Liver (tissue), 3 donors: ENCODE results near the gene FAM53B.

Experiments
- GABPA ChIP-seq, 2 donors: IDR thresholded peaks in 1 of 2; conservative IDR thresholded peaks in 1 of 2; 2 replicates each; pipeline ENCODE4 v1.6.1; 2016; ENCODE audit warnings: antibody characterized with exemption in 2 of 2, mild to moderate bottlenecking in 1 of 2, moderate library complexity in 1 of 2
- SP1 ChIP-seq: IDR thresholded peaks from 2 replicates; pipeline ENCODE4 v1.6.1; 2018; ENCODE audit warnings: antibody characterized with exemption, mild to moderate bottlenecking
- YY1 ChIP-seq: IDR thresholded peaks from 2 replicates; pipeline ENCODE4 v1.6.1; 2016; ENCODE audit warnings: antibody characterized with exemption, mild to moderate bottlenecking
- TF ChIP-seq, protein P1 (sequence below): fragments of 150-350 bp; IDR thresholded peaks from 2 replicates; pipeline ENCODE4 v1.5.1; 2017; ENCODE audit warnings: improper control_type of control experiment, low read depth, low read length; ENCODE audit not compliant: missing input control
- TF ChIP-seq, protein P2 (sequence below): IDR thresholded peaks from 2 replicates; pipeline ENCODE4 v1.6.1; 2016; ENCODE audit warnings: antibody characterized with exemption
- donor health status: healthy.
- donor health status: healthy.

DNA sequence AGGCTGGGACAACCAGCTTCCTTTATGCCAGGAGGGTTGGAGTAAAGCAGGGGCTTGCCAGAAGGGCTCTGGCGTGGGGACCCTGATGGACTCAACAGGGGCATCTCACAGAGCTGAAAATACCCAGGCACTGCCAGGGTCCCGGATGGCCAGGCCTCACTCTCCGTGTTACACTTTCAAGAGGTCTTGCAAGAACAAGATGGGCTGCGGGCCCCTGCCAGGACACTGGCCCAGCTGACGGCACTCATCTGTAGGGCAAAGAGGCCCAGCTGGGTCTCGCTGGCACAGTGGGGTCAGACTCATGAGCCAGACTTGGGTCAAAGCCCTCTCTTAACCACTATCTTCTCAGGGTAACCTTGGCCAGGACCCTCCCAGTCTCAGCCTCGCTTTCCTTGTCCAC is 90.9 kb downstream of the FAM53B start:
- TF ChIP-seq, protein P1, sequence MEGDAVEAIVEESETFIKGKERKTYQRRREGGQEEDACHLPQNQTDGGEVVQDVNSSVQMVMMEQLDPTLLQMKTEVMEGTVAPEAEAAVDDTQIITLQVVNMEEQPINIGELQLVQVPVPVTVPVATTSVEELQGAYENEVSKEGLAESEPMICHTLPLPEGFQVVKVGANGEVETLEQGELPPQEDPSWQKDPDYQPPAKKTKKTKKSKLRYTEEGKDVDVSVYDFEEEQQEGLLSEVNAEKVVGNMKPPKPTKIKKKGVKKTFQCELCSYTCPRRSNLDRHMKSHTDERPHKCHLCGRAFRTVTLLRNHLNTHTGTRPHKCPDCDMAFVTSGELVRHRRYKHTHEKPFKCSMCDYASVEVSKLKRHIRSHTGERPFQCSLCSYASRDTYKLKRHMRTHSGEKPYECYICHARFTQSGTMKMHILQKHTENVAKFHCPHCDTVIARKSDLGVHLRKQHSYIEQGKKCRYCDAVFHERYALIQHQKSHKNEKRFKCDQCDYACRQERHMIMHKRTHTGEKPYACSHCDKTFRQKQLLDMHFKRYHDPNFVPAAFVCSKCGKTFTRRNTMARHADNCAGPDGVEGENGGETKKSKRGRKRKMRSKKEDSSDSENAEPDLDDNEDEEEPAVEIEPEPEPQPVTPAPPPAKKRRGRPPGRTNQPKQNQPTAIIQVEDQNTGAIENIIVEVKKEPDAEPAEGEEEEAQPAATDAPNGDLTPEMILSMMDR = no peak
- TF ChIP-seq GABPA (IDR thresholded peaks at IDR 0.05 in 1 of 2, conservative IDR thresholded peaks at IDR 0.05 in 1 of 2) (no peak), YY1 (no peak), SP1 (no peak)
- TF ChIP-seq, protein P2, sequence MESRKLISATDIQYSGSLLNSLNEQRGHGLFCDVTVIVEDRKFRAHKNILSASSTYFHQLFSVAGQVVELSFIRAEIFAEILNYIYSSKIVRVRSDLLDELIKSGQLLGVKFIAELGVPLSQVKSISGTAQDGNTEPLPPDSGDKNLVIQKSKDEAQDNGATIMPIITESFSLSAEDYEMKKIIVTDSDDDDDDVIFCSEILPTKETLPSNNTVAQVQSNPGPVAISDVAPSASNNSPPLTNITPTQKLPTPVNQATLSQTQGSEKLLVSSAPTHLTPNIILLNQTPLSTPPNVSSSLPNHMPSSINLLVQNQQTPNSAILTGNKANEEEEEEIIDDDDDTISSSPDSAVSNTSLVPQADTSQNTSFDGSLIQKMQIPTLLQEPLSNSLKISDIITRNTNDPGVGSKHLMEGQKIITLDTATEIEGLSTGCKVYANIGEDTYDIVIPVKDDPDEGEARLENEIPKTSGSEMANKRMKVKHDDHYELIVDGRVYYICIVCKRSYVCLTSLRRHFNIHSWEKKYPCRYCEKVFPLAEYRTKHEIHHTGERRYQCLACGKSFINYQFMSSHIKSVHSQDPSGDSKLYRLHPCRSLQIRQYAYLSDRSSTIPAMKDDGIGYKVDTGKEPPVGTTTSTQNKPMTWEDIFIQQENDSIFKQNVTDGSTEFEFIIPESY = no peak
